ENCODE data around the gene LIMK1.

- TF ChIP-seq POLR2AphosphoS5 (IDR thresholded peaks at IDR 0.05) (no peak), CTCF (IDR thresholded peaks at IDR 0.05) (no peak), POLR2A (IDR thresholded peaks at IDR 0.05) (no peak)
These were observed 33.4 kb upstream of the LIMK1 start for GRCh38 chr7:74049997-74050798.
